ENCODE results near the gene HELZ2.

- TF ChIP-seq CTCF (IDR thresholded peaks at IDR 0.05) (no peak), POLR2A (IDR thresholded peaks at IDR 0.05) (no peak)
Observed at GRCh38 chr20:63566395-63567135, 7.5 kb downstream of the HELZ2 start.
